Activated naive CD4-positive, alpha-beta T cell treated with anti-CD3 and anti-CD28 coated beads for 36 hours (primary cell): Measurements from ENCODE around the gene ZNF608. TPM values are rescaled to one million over a fixed set of nuclear protein-coding genes. Genes with fewer than 3 reads are reported as not detected.

Experiments used
- CTCF ChIA-PET: fragments of 350-600 bp; sonication (Branson Sonifier 250); formaldehyde crosslinking; loops from one replicate; lab custom pipeline; 2021; ENCODE audit warnings: antibody characterized with exemption; lab: Charles Lee
- DNase-seq: peaks from one replicate; pipeline ENCODE4 v3.0.0-alpha.2; 2020
- H3K27ac Mint-ChIP-seq: one replicate; pipeline ENCODE4 v1.8.0; 2021; ENCODE audit warnings: mild to moderate bottlenecking, mixed read lengths
- H3K27me3 Mint-ChIP-seq: one replicate; pipeline ENCODE4 v1.8.0; 2021; ENCODE audit warnings: low read depth, mixed read lengths
- H3K36me3 Mint-ChIP-seq: one replicate; pipeline ENCODE4 v1.8.0; 2021; ENCODE audit warnings: low read depth, mixed read lengths
- H3K4me1 Mint-ChIP-seq: one replicate; pipeline ENCODE4 v1.8.0; 2021; ENCODE audit warnings: low read depth, mixed read lengths
- H3K4me3 Mint-ChIP-seq: one replicate; pipeline ENCODE4 v1.8.0; 2021; ENCODE audit warnings: mild to moderate bottlenecking, moderate library complexity, mixed read lengths
- H3K9me3 Mint-ChIP-seq: one replicate; pipeline ENCODE4 v1.8.0; 2021; ENCODE audit warnings: mixed read lengths
- intact Hi-C: fragments of 100-400 bp; cut with micrococcal nuclease; formaldehyde crosslinking; loops from one replicate; pipeline ENCODE4 v1.15.1; 2023
- total RNA-seq, 2 experiments: library from RNA; stranded (reverse); gene quantifications; one replicate each; pipeline ENCODE4 v1.2.3, GENCODE V29; 2021

ZNF608 gene, protein sequence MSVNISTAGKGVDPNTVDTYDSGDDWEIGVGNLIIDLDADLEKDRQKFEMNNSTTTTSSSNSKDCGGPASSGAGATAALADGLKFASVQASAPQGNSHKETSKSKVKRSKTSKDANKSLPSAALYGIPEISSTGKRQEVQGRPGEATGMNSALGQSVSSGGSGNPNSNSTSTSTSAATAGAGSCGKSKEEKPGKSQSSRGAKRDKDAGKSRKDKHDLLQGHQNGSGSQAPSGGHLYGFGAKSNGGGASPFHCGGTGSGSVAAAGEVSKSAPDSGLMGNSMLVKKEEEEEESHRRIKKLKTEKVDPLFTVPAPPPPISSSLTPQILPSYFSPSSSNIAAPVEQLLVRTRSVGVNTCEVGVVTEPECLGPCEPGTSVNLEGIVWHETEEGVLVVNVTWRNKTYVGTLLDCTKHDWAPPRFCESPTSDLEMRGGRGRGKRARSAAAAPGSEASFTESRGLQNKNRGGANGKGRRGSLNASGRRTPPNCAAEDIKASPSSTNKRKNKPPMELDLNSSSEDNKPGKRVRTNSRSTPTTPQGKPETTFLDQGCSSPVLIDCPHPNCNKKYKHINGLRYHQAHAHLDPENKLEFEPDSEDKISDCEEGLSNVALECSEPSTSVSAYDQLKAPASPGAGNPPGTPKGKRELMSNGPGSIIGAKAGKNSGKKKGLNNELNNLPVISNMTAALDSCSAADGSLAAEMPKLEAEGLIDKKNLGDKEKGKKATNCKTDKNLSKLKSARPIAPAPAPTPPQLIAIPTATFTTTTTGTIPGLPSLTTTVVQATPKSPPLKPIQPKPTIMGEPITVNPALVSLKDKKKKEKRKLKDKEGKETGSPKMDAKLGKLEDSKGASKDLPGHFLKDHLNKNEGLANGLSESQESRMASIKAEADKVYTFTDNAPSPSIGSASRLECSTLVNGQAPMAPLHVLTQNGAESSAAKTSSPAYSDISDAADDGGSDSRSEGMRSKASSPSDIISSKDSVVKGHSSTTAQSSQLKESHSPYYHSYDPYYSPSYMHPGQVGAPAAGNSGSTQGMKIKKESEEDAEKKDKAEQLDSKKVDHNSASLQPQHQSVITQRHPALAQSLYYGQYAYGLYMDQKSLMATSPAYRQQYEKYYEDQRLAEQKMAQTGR (N-terminal part only)
- not detected for total RNA-seq

DNA sequence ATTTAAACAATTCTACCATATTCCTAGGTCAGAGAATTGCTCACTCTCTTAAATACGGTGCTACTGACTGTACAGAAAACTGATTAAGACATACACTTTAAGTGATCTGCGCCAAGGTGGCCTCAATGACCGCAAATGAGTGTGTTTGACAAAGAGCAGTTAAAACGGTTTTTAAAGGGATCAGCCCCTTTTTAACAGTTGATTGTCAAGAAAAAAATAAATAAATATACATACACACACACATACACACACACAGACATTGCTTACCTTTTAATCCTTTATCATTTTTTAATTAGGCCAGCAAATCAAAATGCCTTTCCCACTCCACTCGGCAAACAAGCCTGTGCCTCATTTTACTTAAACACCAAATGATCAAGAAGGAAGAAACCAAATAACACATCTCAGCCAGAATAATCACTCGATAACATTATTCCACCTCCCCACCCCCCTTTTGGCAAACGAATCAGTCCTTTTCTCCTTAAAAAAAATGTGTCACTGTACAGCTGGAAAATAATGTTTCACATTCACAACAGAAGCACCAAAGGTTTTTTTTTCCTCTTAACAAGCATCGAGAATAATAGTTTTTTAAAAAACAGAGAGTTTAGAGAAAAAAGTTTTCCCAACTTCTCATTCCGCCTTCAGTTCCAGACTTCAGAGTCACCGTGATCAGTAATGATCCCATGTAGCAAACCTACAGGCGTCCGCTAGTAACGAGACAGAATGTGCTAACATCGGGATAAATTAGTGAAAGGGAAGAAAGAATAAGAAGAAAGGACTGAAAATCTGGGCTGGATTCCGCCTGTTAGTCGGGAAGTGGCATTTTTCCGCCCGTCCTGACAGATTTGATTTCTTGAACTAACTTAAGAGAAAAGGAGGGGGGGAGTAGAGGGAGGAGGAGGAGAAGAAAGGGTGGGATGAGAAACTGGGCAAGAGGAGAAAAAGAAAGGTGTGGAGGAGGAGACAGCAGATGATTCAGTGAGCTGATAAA is at the start of gene ZNF608:
ZNF608 (minus strand) TSS at position 712 of the 988 bp plus-strand sequence. CDS start 1,650 bp downstream, outside the sequence.
- H3K27ac Mint-ChIP-seq, result no peak within 1 kb of the TSS
- H3K36me3 Mint-ChIP-seq, result no peaks in the 10 kb centered on the region
- peaks cover 25% of the 10 kb centered on the region for H3K4me1 Mint-ChIP-seq
- CTCF ChIA-PET, result no interaction called here
- H3K9me3 Mint-ChIP-seq, result peaks cover 2% of the 10 kb centered on the region
- intact Hi-C loops, result loop anchor here (5.0 kb wide), 1 partner anchor 94 kb away; no protein-coding TSS in a partner anchor
- H3K27me3 Mint-ChIP-seq, result peaks cover 42% of the 10 kb centered on the region
- peak within 1 kb of the TSS; percentile 56 for H3K4me3 Mint-ChIP-seq
- no peak for DNase-seq

DNA sequence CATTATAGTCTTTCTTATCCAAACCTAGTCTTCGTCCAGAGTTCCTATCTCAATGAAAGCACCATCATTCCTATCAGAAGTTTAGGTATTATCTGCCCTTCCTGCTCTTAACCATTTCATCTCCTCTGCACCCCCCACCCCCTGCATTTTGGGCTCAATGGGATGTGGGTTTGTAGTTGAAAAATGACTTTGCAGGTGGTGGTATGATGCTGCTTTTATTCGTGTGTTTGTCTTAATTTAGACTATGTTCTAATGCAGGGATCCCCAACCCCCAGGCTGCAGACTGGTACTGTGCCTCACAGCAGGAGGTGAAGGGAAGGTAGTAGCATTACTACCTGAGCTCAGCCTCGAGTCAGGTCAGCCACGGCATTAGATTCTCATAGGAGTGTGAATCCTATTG is 49.4 kb upstream of the ZNF608 start:
- Mint-ChIP-seq H3K36me3 (no peaks in the 10 kb centered on the region), H3K4me1 (no peaks in the 10 kb centered on the region), H3K9me3 (peaks cover 2% of the 10 kb centered on the region), H3K27ac (no peak overlapping the region), H3K4me3 (no peak overlapping the region), H3K27me3 (no peaks in the 10 kb centered on the region)
- no peak for DNase-seq
- intact Hi-C loops, result no loop called here
- CTCF ChIA-PET, result no interaction called here

DNA sequence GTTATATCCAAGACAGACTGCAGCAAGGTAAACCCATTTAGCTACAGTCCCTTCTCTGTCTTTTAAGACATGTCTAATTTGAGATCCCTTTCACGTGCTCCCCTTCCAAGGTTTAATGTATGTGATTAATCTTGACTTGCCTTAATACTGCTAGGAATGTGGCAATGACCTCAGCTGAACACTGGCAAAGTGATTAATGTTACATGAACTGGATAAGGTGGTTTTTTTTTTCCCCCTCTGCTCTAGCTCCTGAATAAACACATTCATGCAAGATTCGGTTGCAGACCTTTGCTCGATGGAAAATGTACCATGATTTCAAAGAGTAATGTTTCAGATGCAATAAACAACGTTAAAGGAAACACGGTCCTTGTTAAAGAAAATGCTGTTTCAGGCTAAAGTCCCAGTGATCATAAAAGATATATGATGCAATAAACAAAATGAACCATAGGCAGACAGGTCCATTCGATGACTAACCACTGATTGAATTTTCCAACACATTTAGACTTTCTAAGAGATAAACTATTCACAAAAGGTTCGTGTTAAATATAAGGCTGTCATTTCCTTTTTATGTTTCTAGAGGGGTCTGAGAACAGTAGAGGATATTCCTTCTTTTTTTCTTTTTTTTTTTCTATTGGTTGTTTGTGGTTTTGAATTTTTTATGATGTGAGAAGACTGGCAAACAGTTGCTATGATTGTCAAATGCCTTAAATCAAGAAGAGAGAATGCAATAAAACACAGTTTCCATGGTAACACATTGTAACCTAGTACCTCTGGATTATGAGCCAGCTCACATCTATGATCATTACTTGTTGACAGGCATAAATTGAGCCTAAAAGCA is 44.7 kb upstream of the ZNF608 start:
- CTCF ChIA-PET, result interaction anchor here (0.6 kb wide), 1 partner anchor 48 kb away, joined by 3 read pairs; no protein-coding TSS in a partner anchor
- no peak for DNase-seq
- intact Hi-C loops, result no loop called here
- H3K4me1 Mint-ChIP-seq, result no peaks in the 10 kb centered on the region
- no peak overlapping the region for H3K4me3 Mint-ChIP-seq
- H3K27me3 Mint-ChIP-seq, result no peaks in the 10 kb centered on the region
- no peak overlapping the region for H3K27ac Mint-ChIP-seq
- peaks cover 2% of the 10 kb centered on the region for H3K9me3 Mint-ChIP-seq
- no peaks in the 10 kb centered on the region for H3K36me3 Mint-ChIP-seq

DNA sequence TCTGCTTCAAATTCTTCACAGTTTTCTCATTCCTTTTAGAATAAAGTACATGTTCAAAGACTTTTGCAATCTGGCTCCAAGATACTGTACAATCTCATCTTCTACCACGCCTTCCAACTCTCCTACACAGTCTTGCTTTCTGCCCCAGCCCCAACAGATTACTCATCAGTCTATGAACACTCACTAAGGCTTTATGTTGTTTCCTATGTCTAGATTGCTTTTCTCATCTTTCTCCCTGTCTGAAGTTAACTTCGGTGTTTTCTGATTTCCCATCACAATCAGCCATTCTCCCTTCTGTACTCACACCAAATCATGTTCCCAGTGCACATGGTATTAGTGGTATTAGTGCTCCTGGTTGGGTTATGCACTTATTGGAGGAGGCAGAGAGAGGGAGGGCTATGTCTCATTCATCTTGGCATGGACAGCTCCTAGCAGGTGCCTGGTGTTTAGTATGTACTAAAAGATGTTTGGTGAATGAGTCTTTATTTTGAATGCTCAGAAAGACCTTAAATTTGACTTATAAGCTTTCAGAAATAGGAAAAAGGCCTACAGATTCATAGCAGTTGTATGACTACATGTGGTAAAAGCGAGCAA is 44.0 kb upstream of the ZNF608 start:
- DNase-seq, result no peak
- H3K4me1 Mint-ChIP-seq, result no peaks in the 10 kb centered on the region
- no peak overlapping the region for H3K27ac Mint-ChIP-seq
- no peaks in the 10 kb centered on the region for H3K36me3 Mint-ChIP-seq
- no peak overlapping the region for H3K4me3 Mint-ChIP-seq
- H3K9me3 Mint-ChIP-seq, result peaks cover 2% of the 10 kb centered on the region
- CTCF ChIA-PET, result interaction anchor here (0.6 kb wide), 1 partner anchor 47 kb away, joined by 3 read pairs; no protein-coding TSS in a partner anchor
- intact Hi-C loops, result no loop called here
- no peaks in the 10 kb centered on the region for H3K27me3 Mint-ChIP-seq

DNA sequence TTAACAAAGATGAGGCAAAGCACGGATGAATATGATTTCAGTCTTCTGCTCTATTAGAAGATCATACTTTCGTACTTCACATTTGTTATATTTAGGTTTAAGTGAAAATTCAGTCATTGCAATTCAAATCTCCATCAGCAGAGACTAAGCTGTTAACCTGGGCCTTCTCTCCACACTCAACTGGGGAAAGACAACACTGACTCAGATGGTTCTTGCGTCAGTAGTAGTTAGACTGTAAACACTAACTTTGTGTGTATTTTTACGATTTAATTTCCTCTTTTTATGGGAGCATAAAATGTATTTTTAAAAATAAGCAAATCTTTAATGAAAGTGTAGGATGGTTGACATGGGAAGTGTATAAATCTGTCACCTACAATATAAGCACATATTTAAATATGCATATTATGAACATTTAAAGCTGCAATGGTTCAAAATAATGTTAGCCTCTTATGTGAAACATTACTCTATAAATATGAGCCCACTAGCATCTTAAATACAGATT is 42.7 kb upstream of the ZNF608 start:
- H3K27me3 Mint-ChIP-seq, result no peaks in the 10 kb centered on the region
- no peak overlapping the region for H3K27ac Mint-ChIP-seq
- peaks cover 2% of the 10 kb centered on the region for H3K9me3 Mint-ChIP-seq
- H3K36me3 Mint-ChIP-seq, result no peaks in the 10 kb centered on the region
- H3K4me1 Mint-ChIP-seq, result no peaks in the 10 kb centered on the region
- no peak overlapping the region for H3K4me3 Mint-ChIP-seq
- DNase-seq, result no peak
- CTCF ChIA-PET, result no interaction called here
- intact Hi-C loops, result no loop called here

DNA sequence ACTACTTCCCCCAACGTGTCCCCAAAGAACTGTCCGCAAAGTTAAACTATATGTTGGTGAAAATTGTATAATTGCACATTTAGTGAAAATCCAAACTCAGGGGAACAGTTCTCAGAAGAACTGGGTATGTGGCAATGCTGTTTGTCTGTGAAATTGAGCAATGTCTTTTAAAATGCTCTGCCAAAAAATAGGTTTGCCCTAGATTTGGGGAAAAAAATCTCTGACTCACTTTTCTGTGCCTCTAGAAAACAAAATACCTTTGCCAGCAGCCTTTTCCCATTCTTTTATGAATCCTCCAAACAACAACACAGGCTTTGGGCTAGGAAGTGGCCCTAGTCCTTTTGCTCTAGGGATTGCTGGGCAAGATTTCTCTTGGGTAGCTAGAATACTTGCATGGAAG is 37.4 kb upstream of the ZNF608 start:
- no peaks in the 10 kb centered on the region for H3K27me3 Mint-ChIP-seq
- no peak for DNase-seq
- H3K4me3 Mint-ChIP-seq, result no peak overlapping the region
- CTCF ChIA-PET, result no interaction called here
- intact Hi-C loops, result no loop called here
- H3K9me3 Mint-ChIP-seq, result no peaks in the 10 kb centered on the region
- H3K27ac Mint-ChIP-seq, result no peak overlapping the region
- H3K36me3 Mint-ChIP-seq, result no peaks in the 10 kb centered on the region
- H3K4me1 Mint-ChIP-seq, result no peaks in the 10 kb centered on the region

DNA sequence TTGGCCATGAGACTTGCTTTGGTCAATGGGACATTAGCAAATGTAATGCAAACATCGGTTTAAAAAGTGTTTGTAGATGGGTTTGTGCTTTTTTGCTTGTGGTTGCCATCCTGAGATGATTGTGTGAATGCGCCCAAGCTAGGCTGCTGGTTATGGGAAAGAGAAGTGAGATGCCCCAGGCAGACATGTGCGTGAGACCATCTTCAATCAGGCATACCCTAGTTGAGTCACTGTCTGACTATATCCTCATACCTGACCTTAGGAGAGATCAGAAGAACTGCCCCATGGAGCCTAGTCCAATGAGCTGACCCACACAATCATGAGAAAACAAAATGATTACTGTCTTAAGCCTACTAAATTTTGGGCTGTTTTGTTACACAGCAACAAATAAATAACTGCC is 36.8 kb upstream of the ZNF608 start:
- Mint-ChIP-seq H3K9me3 (no peaks in the 10 kb centered on the region), H3K36me3 (no peaks in the 10 kb centered on the region), H3K27me3 (no peaks in the 10 kb centered on the region), H3K4me3 (no peak overlapping the region), H3K4me1 (no peaks in the 10 kb centered on the region), H3K27ac (no peak overlapping the region)
- no peak for DNase-seq
- intact Hi-C loops, result no loop called here
- CTCF ChIA-PET, result no interaction called here

DNA sequence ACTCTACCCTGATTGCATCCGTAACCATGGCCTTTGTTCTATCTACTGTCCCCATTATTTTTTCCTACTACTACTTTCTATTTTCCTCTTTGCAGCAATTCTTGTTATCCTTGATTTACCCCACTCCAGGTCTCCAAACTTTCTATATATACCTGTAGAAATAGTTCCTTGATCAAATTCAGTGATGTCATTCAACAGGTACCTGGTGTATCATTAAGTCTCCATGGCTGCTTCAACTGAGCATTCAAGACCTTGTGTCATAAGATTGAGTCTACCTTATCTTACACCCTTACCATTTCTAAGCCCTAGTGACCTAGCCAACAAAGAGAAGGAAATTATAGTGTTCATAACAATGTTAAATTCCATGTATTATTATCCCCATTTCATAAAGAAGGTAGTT is 35.8 kb upstream of the ZNF608 start:
- intact Hi-C loops, result no loop called here
- H3K4me3 Mint-ChIP-seq, result no peak overlapping the region
- no peaks in the 10 kb centered on the region for H3K36me3 Mint-ChIP-seq
- CTCF ChIA-PET, result no interaction called here
- DNase-seq, result no peak
- H3K27me3 Mint-ChIP-seq, result no peaks in the 10 kb centered on the region
- no peaks in the 10 kb centered on the region for H3K4me1 Mint-ChIP-seq
- H3K27ac Mint-ChIP-seq, result no peak overlapping the region
- no peaks in the 10 kb centered on the region for H3K9me3 Mint-ChIP-seq

DNA sequence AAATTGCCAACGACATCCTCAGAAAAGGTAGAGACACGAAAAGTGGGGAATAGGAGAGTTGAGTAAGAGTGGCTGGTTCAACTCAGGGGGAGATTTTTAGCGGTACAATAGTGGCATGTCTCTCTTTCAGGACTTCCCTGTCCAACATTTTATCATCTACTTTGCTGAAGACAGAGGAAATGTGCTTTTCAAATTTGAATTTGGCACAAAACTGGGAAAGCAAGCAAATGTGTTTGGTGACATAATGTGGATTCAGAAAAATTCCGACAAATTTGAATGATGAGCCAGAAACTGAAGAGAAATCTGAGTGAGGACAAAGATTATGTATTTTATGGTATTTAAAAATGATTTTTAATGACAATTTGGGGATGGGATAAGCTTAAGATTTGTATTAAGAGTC is 33.6 kb upstream of the ZNF608 start:
- Mint-ChIP-seq H3K4me3 (no peak overlapping the region), H3K36me3 (no peaks in the 10 kb centered on the region), H3K27ac (no peak overlapping the region), H3K4me1 (no peaks in the 10 kb centered on the region), H3K27me3 (no peaks in the 10 kb centered on the region), H3K9me3 (no peaks in the 10 kb centered on the region)
- DNase-seq, result no peak
- intact Hi-C loops, result no loop called here
- CTCF ChIA-PET, result no interaction called here
